GM23338 (cell line): Measurements from ENCODE around the gene FAAP100. TPM values are rescaled to one million over a fixed set of nuclear protein-coding genes. Genes with fewer than 3 reads are reported as not detected.

Experiments
- ATAC-seq: fragments of 200-7000 bp; cut with Tn5 transposase; 3 replicates; pipeline ENCODE4 v1.9.1; 2020
- DNase-seq: peaks from one replicate; pipeline ENCODE4 v3.0.0-alpha.2; 2015; ENCODE audit warnings: low spot score
- H2AFZ ChIP-seq: fragments of 200-600 bp; sonication (generic); 2 replicates; pipeline ENCODE4 v1.8.0; 2016; ENCODE audit warnings: antibody characterized with exemption, mild to moderate bottlenecking, moderate library complexity
- H3F3A ChIP-seq: fragments of 200-600 bp; sonication (generic); replicated peaks from 2 replicates; pipeline ENCODE4 v1.8.0; 2017; ENCODE audit warnings: antibody characterized with exemption, mixed run types, low read depth
- H3K27ac ChIP-seq: fragments of 200-600 bp; sonication (generic); 2 replicates; pipeline ENCODE4 v1.6.1; 2016; ENCODE audit warnings: low read depth
- H3K27me3 ChIP-seq: fragments of 200-600 bp; sonication (generic); 2 replicates; pipeline ENCODE4 v1.8.0; 2016; ENCODE audit warnings: mild to moderate bottlenecking, mixed run types, moderate library complexity; ENCODE audit not compliant: insufficient read depth
- H3K36me3 ChIP-seq: fragments of 200-600 bp; sonication (generic); 2 replicates; pipeline ENCODE4 v1.8.0; 2016; ENCODE audit warnings: mild to moderate bottlenecking; ENCODE audit not compliant: insufficient read depth
- H3K4me1 ChIP-seq: fragments of 200-600 bp; sonication (generic); 2 replicates; pipeline ENCODE4 v1.8.0; 2016; ENCODE audit warnings: mild to moderate bottlenecking, moderate library complexity; ENCODE audit not compliant: insufficient read depth
- H3K4me2 ChIP-seq: fragments of 200-600 bp; sonication (generic); 2 replicates; pipeline ENCODE4 v1.7.1; 2017; ENCODE audit warnings: mixed run types
- H3K4me3 ChIP-seq: fragments of 200-600 bp; sonication (generic); 2 replicates; pipeline ENCODE4 v1.6.1; 2016; ENCODE audit warnings: mixed run types
- H3K79me2 ChIP-seq: fragments of 200-600 bp; sonication (generic); replicated peaks from 2 replicates; pipeline ENCODE4 v1.8.0; 2017; ENCODE audit warnings: mild to moderate bottlenecking; ENCODE audit not compliant: insufficient read depth
- H3K9me2 ChIP-seq: fragments of 200-600 bp; sonication (generic); 2 replicates; pipeline ENCODE4 v1.8.0; 2017; ENCODE audit not compliant: insufficient read depth
- H4K20me1 ChIP-seq: fragments of 200-600 bp; sonication (generic); replicated peaks from 2 replicates; pipeline ENCODE4 v1.8.0; 2017; ENCODE audit warnings: mild to moderate bottlenecking; ENCODE audit not compliant: insufficient read depth
- H3K27ac Mint-ChIP-seq: 2 replicates; pipeline ENCODE4 v1.8.0; 2020; ENCODE audit warnings: inconsistent platforms, mild to moderate bottlenecking, moderate library complexity, mixed read lengths
- H3K27me3 Mint-ChIP-seq: 3 replicates; pipeline ENCODE4 v1.8.0; 2022; ENCODE audit warnings: low read depth, mild to moderate bottlenecking, moderate library complexity, mixed read lengths, inconsistent platforms; ENCODE audit not compliant: insufficient read depth, poor library complexity
- H3K36me3 Mint-ChIP-seq: 3 replicates; pipeline ENCODE4 v1.8.0; 2021; ENCODE audit warnings: low read depth, mild to moderate bottlenecking, inconsistent platforms, moderate library complexity, mixed read lengths
- H3K4me1 Mint-ChIP-seq: 3 replicates; pipeline ENCODE4 v1.8.0; 2020; ENCODE audit warnings: mild to moderate bottlenecking, inconsistent platforms, mixed read lengths
- H3K4me3 Mint-ChIP-seq: 3 replicates; pipeline ENCODE4 v1.8.0; 2021; ENCODE audit warnings: moderate library complexity, mild to moderate bottlenecking, inconsistent platforms, mixed read lengths
- H3K9me3 Mint-ChIP-seq: 3 replicates; pipeline ENCODE4 v1.8.0; 2020; ENCODE audit warnings: moderate library complexity, mild to moderate bottlenecking, inconsistent platforms, mixed read lengths
- ETS1 ChIP-seq: IDR thresholded peaks from 2 replicates; pipeline ENCODE4 v1.6.1; 2016; ENCODE audit warnings: antibody characterized with exemption
- EZH2phosphoT487 ChIP-seq: fragments of 200-600 bp; sonication (generic); IDR thresholded peaks from one replicate; pipeline ENCODE4 v1.8.1; 2018; ENCODE audit warnings: antibody characterized with exemption; ENCODE audit not compliant: unreplicated experiment
- JUNB ChIP-seq: IDR thresholded peaks from one replicate; pipeline ENCODE4 v1.6.1; 2016; ENCODE audit warnings: antibody characterized with exemption; ENCODE audit not compliant: unreplicated experiment
- NANOG ChIP-seq: IDR thresholded peaks from 2 replicates; pipeline ENCODE4 v1.6.1; 2016; ENCODE audit warnings: antibody characterized with exemption, borderline replicate concordance
- STAT1 ChIP-seq: IDR thresholded peaks from one replicate; pipeline ENCODE4 v1.6.1; 2016; ENCODE audit warnings: antibody characterized with exemption; ENCODE audit not compliant: unreplicated experiment
- ZNF114 ChIP-seq: fragments of 250-450 bp; sonication (Bioruptor Pico); IDR thresholded peaks from 2 replicates; pipeline ENCODE4 v1.5.0; 2020; ENCODE audit warnings: mild to moderate bottlenecking, moderate library complexity
- polyA plus RNA-seq: library from polyadenylated mRNA; unstranded; fragments of >200 nt; fragmentation: Nextera tagmentation; extraction: Ambion mirVana; gene quantifications from 2 replicates; pipeline ENCODE4 v1.2.1, GENCODE V29; 2016
- total RNA-seq: library from RNA; depleted of rRNA; stranded (reverse); fragments of >200 nt; shearing (Covaris generic); gene quantifications from 2 replicates; pipeline ENCODE4 v1.2.3, GENCODE V29; 2014
- TF ChIP-seq, protein P1 (sequence below): IDR thresholded peaks from one replicate; pipeline ENCODE4 v1.6.1; 2018; ENCODE audit warnings: antibody characterized with exemption; ENCODE audit not compliant: unreplicated experiment
- TF ChIP-seq, protein P2 (sequence below), 2 experiments: fragments of 200-600 bp in 1 of 2; sonication (generic) in 1 of 2; conservative IDR thresholded peaks; 2 replicates each; pipeline versions ENCODE4 v1.5.1 to v1.6.1; 2016 to 2017; ENCODE audit warnings: antibody characterized with exemption in 2 of 2, low read depth in 2 of 2, mild to moderate bottlenecking in 2 of 2, moderate library complexity in 1 of 2

The FAAP100 gene
- total and polyA plus RNA-seq, 2 experiments from 2014 or later = 16.0 to 50.5 TPM

- peaks cover 13% of the 10 kb centered on the region for H3K27me3 ChIP-seq
- no peaks in the 10 kb centered on the region for H3K36me3 ChIP-seq
- H3K27ac ChIP-seq = no peak overlapping the region
- H3K4me1 ChIP-seq = no peaks in the 10 kb centered on the region
- no peak overlapping the region for H2AFZ ChIP-seq
- TF ChIP-seq ETS1 (no peak), JUNB (no peak), EZH2phosphoT487 (no peak), STAT1 (no peak)
- TF ChIP-seq, protein P1, sequence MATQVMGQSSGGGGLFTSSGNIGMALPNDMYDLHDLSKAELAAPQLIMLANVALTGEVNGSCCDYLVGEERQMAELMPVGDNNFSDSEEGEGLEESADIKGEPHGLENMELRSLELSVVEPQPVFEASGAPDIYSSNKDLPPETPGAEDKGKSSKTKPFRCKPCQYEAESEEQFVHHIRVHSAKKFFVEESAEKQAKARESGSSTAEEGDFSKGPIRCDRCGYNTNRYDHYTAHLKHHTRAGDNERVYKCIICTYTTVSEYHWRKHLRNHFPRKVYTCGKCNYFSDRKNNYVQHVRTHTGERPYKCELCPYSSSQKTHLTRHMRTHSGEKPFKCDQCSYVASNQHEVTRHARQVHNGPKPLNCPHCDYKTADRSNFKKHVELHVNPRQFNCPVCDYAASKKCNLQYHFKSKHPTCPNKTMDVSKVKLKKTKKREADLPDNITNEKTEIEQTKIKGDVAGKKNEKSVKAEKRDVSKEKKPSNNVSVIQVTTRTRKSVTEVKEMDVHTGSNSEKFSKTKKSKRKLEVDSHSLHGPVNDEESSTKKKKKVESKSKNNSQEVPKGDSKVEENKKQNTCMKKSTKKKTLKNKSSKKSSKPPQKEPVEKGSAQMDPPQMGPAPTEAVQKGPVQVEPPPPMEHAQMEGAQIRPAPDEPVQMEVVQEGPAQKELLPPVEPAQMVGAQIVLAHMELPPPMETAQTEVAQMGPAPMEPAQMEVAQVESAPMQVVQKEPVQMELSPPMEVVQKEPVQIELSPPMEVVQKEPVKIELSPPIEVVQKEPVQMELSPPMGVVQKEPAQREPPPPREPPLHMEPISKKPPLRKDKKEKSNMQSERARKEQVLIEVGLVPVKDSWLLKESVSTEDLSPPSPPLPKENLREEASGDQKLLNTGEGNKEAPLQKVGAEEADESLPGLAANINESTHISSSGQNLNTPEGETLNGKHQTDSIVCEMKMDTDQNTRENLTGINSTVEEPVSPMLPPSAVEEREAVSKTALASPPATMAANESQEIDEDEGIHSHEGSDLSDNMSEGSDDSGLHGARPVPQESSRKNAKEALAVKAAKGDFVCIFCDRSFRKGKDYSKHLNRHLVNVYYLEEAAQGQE = no peak
- TF ChIP-seq, protein P2, sequence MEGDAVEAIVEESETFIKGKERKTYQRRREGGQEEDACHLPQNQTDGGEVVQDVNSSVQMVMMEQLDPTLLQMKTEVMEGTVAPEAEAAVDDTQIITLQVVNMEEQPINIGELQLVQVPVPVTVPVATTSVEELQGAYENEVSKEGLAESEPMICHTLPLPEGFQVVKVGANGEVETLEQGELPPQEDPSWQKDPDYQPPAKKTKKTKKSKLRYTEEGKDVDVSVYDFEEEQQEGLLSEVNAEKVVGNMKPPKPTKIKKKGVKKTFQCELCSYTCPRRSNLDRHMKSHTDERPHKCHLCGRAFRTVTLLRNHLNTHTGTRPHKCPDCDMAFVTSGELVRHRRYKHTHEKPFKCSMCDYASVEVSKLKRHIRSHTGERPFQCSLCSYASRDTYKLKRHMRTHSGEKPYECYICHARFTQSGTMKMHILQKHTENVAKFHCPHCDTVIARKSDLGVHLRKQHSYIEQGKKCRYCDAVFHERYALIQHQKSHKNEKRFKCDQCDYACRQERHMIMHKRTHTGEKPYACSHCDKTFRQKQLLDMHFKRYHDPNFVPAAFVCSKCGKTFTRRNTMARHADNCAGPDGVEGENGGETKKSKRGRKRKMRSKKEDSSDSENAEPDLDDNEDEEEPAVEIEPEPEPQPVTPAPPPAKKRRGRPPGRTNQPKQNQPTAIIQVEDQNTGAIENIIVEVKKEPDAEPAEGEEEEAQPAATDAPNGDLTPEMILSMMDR (conservative IDR thresholded peaks at IDR 0.05; ENCODE audit: low read depth in 2 of 2) = no peak
- DNase-seq = no peak
- Mint-ChIP-seq H3K27me3 (peaks cover 15% of the 10 kb centered on the region), H3K36me3 (peaks cover 6% of the 10 kb centered on the region; the same call in 2 of the 3 replicates), H3K27ac (no peak overlapping the region), H3K4me3 (no peak overlapping the region), H3K4me1 (peaks cover 7% of the 10 kb centered on the region), H3K9me3 (no peaks in the 10 kb centered on the region; the same call in 2 of the 3 replicates)
- H3K79me2 ChIP-seq = no peaks in the 10 kb centered on the region
- H3K9me2 ChIP-seq = no peaks in the 10 kb centered on the region
- ATAC-seq = no peak
- H4K20me1 ChIP-seq = no peaks in the 10 kb centered on the region
- H3K4me2 ChIP-seq = no peak overlapping the region
- no peaks in the 10 kb centered on the region for H3F3A ChIP-seq
- no peak overlapping the region for H3K4me3 ChIP-seq
Observed at GRCh38 chr17:81540676-81541027, 11.5 kb downstream of the FAAP100 start.

DNA sequence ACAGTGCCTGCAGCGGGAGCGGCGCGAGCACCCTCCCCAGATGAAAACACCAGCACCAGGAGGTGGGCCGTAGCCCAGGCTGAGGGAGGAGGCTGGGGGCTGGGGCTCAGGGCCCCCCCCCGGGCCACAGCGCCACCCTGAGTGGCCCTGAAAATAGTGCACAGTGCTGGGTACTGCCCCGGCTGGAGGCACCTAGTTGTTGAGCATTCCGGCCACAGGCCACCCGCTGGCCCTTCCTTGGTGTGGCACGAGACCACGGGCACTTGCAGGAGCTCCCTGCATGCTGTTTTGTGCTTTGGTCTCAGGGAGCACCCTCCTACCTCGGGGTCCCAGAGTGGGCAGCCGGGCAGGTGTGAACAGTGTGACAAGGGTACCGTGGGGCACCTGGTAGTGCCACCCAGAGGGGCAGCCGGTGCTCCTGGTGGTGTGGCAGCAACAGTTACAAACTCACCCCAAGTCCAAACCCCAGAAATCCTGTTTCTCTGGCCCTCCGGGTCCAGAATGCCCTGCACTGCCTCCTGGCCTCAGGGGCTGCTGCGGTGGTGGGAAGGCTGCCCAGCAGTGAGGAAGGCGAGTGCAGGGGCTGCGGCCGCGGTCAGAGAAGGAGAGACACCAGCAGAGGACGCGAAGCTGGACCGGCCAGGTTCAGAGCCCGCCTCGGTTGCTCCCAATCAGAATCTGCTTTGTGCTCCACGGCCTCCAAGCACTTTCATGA is 12.0 kb downstream of the FAAP100 start:
- Mint-ChIP-seq H3K27ac (no peak overlapping the region), H3K36me3 (peaks cover 6% of the 10 kb centered on the region; the same call in 2 of the 3 replicates), H3K4me1 (peaks cover 7% of the 10 kb centered on the region), H3K27me3 (peaks cover 19% of the 10 kb centered on the region), H3K9me3 (no peaks in the 10 kb centered on the region; the same call in 2 of the 3 replicates), H3K4me3 (no peak overlapping the region)
- ATAC-seq = no peak
- DNase-seq = no peak
- H3K79me2 ChIP-seq = no peaks in the 10 kb centered on the region
- no peak overlapping the region for H3K4me3 ChIP-seq
- H3K27ac ChIP-seq = no peak overlapping the region
- H3K9me2 ChIP-seq = no peaks in the 10 kb centered on the region
- H3F3A ChIP-seq = no peaks in the 10 kb centered on the region
- no peaks in the 10 kb centered on the region for H3K36me3 ChIP-seq
- H2AFZ ChIP-seq = no peak overlapping the region
- no peaks in the 10 kb centered on the region for H4K20me1 ChIP-seq
- H3K4me1 ChIP-seq = no peaks in the 10 kb centered on the region
- peaks cover 13% of the 10 kb centered on the region for H3K27me3 ChIP-seq
- no peak overlapping the region for H3K4me2 ChIP-seq
- no peak for TF ChIP-seq ZNF114 (CRISPR knock-in tag)
- TF ChIP-seq, protein P1 = no peak
- TF ChIP-seq NANOG = no peak
